D721Med (cell line): ENCODE measurements around the gene DIP2C.

Experiments used
- DNase-seq: peaks from one replicate; pipeline ENCODE4 v3.0.0; 2011; ENCODE audit warnings: low spot score; ENCODE audit not compliant: insufficient read length
- FAIRE-seq: peaks from 2 replicates; lab custom pipeline; 2011; peaks lifted over from hg19 to GRCh38; lab: Jason Lieb, UNC
- TF ChIP-seq, protein P1 (sequence below): IDR thresholded peaks from 2 replicates; pipeline ENCODE4 v1.5.1; 2012; ENCODE audit warnings: mild to moderate bottlenecking, control low read depth; ENCODE audit not compliant: insufficient read depth; ENCODE audit errors: missing control alignments

DIP2C gene

DNA sequence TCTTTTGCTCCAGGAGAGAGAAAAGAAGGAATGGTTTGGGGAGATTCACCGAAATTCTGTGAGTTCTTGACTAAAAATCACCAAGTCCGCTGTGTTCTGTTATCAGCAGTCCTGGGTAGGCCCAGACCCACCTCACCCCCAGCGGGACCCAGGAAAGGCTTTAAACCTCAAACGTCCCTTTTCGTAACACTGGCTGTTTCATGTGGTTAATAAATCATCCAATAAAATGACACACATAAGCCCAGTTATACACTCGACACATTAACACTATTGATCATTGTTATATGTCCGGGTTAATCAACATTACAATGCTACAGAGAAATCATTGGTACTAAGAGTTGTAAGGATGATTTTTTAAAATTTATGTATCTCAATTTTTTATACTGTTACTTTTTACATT lies 25.2 kb downstream of the DIP2C start:
- TF ChIP-seq, protein P1, sequence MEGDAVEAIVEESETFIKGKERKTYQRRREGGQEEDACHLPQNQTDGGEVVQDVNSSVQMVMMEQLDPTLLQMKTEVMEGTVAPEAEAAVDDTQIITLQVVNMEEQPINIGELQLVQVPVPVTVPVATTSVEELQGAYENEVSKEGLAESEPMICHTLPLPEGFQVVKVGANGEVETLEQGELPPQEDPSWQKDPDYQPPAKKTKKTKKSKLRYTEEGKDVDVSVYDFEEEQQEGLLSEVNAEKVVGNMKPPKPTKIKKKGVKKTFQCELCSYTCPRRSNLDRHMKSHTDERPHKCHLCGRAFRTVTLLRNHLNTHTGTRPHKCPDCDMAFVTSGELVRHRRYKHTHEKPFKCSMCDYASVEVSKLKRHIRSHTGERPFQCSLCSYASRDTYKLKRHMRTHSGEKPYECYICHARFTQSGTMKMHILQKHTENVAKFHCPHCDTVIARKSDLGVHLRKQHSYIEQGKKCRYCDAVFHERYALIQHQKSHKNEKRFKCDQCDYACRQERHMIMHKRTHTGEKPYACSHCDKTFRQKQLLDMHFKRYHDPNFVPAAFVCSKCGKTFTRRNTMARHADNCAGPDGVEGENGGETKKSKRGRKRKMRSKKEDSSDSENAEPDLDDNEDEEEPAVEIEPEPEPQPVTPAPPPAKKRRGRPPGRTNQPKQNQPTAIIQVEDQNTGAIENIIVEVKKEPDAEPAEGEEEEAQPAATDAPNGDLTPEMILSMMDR, result no peak
- FAIRE-seq, result no peak
- DNase-seq, result no peak

DNA sequence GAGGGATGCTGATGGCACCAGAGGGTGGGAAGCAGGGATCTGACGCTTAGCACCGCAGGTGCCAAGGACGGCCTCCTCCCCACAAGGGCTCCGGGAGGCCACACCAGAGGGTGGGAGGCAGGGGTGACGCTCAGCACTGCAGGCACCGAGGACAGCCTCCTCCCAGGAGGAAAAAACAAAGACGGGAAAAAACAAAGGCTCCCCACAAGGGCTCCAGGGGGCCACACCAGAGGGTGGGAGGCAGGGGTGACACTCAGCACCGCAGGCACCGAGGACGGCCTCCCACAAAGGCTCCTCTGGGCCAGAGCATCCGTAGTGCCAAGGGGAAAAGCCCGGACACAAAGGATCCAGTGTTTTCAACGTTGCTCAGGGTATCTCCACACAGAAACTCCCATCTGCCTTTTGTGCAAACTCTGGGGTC lies 25.6 kb downstream of the DIP2C start:
- TF ChIP-seq, protein P1, result no peak
- DNase-seq (no peak), FAIRE-seq (no peak)

DNA sequence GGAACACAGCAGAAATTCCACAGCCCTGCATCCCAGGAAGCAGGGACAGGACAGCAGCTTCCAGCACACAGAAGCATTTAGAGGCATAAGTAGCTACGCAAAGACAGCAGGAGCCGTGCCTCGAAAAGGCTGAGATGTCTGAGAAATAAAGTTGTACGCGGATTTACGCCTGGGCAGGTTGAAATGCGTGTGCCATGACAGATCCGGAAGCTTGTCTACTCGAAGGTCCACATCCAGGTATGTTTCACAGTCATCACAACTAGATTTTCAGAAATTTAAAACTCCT lies 26.1 kb downstream of the DIP2C start:
- FAIRE-seq, result no peak
- TF ChIP-seq, protein P1, result no peak

DNA sequence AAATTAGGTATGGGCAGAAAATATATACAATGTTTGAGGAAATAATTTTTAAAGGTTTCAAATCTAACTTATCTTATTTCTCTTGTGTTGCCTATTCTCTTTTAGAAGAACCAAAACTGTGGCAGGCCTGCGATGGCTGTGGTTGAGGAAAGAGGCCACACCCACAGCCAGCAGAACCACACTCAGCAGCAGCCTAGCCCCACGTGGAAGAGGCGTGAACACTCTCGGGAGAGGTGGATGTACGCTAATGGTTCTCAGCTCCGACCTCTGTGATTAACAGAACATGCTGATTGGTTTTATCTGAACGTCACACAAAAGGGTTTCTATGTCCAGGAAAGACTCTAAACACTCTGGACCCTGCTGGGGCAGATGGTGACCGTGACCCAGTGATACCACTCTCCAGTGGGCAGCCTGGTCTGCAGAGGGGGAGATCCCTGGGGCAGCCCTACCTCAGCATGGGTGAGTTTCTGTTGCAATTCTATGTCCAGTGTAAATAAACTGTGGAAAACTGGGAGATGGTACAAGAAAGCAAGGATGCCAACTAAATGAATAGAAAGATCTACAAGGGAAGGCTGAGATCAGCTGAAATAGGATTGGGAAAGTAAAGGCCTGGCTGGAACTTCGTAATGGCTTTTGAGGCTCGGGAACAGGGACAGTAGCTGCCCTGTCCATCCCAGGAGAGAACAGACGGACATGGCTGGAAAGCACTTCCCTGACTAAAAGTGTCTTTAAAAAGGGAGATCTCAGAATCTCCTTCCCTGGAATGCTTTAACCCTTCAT lies 26.6 kb downstream of the DIP2C start:
- DNase-seq (no peak), FAIRE-seq (no peak)
- TF ChIP-seq, protein P1, result no peak

More for the DNA sequence above, 26.1 kb downstream of the DIP2C start:
- no peak for DNase-seq

DNA sequence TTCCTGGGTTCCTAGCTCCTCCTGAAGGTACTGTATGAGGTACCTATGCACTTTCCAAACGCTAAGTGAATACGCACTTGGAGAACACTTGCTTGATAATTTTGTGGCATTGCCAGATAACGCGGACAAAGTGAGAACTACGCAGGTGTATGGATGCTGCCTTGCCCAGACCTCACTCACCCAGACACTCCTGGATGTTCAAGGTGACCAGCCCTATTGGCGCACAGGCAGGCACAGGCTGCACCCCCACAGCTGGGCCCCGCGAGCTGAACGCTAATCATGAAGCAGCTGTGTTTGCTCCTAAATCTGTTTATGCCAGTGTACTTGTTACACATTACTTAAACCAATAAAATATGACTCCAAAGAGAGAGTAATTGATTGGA lies 27.3 kb downstream of the DIP2C start:
- no peak for FAIRE-seq
- DNase-seq, result no peak
- TF ChIP-seq, protein P1, result no peak

DNA sequence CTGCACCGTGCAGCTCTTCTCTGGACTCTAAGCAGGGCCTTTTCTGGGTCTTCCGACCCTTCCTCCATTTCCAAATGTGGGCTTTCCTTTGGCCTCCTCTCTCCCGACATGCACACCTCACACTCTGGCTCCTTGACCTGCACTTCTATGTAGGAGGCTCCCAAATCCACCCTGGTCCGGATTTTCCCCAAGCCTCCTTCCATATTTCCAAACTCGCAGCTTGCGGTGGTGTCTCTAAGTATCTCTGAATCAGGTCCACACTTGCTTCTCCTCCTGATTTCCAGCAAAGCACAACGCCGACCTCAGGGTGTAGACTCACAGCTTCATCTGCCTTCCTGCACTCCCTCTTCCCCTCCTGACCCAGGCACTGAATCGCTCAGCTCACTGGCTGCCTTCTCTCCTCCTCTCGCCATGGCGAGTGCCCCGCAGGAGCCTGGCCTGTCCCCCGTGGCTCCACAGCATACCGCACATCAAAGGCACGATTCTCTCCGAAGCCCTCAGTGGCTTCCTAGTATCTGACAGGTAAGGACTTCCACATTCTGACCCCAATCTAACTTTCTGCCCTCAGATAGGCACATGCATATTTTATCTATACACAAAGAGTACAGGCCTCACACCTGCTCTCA lies 27.8 kb downstream of the DIP2C start:
- TF ChIP-seq, protein P1, result no peak
- FAIRE-seq (no peak), DNase-seq (no peak)
